ENCODE data around the gene CADM2.

- TF ChIP-seq CTCF (IDR thresholded peaks at IDR 0.05; ENCODE audit: poor library complexity, severe bottlenecking) (no peak), EZH2 (IDR thresholded peaks at IDR 0.05; ENCODE audit: borderline replicate concordance, insufficient read depth, low read length, poor library complexity, severe bottlenecking) (no peak), POLR2AphosphoS5 (IDR thresholded peaks at IDR 0.05) (no peak), REST (IDR thresholded peaks at IDR 0.05; ENCODE audit: borderline replicate concordance) (no peak), EP300 (conservative IDR thresholded peaks at IDR 0.05; ENCODE audit: poor library complexity, severe bottlenecking) (no peak), RAD21 (conservative IDR thresholded peaks at IDR 0.05) (no peak), TAF1 (IDR thresholded peaks at IDR 0.05; ENCODE audit: low read depth) (no peak), MXI1 (conservative IDR thresholded peaks at IDR 0.05; ENCODE audit: poor library complexity, severe bottlenecking) (no peak), SMC3 (conservative IDR thresholded peaks at IDR 0.05; ENCODE audit: poor library complexity) (no peak)
Observed at GRCh38 chr3:86104154-86104553, 1145.4 kb downstream of the CADM2 start.

Data from neural cell (in vitro differentiated cells).